Activated CD8-positive, alpha-beta memory T cell treated with anti-CD3 and anti-CD28 coated beads for 36 hours (primary cell): ENCODE results near the gene AK3. TPM values are rescaled to one million over a fixed set of nuclear protein-coding genes. Genes with fewer than 3 reads are reported as not detected.
"Not testable (repeated sequence)": the region's sequence is repeated elsewhere in the genome, so short reads cannot be mapped to it uniquely, and the experiment has no call there.

Source experiments
- CTCF ChIA-PET: fragments of 350-600 bp; sonication (Branson Sonifier 250); formaldehyde crosslinking; loops from one replicate; lab custom pipeline; 2021; ENCODE audit warnings: antibody characterized with exemption; lab: Charles Lee
- POLR2A ChIA-PET: fragments of 350-600 bp; sonication (Branson Sonifier 250); formaldehyde crosslinking; loops from one replicate; lab custom pipeline; 2021; ENCODE audit warnings: antibody characterized with exemption; lab: Charles Lee
- total RNA-seq, 2 experiments: library from RNA; stranded (reverse); gene quantifications; one replicate each; pipeline ENCODE4 v1.2.3, GENCODE V29; 2021

Gene AK3
- total RNA-seq, 2 experiments from 2014 or later: 33.1 to 33.2 TPM

DNA sequence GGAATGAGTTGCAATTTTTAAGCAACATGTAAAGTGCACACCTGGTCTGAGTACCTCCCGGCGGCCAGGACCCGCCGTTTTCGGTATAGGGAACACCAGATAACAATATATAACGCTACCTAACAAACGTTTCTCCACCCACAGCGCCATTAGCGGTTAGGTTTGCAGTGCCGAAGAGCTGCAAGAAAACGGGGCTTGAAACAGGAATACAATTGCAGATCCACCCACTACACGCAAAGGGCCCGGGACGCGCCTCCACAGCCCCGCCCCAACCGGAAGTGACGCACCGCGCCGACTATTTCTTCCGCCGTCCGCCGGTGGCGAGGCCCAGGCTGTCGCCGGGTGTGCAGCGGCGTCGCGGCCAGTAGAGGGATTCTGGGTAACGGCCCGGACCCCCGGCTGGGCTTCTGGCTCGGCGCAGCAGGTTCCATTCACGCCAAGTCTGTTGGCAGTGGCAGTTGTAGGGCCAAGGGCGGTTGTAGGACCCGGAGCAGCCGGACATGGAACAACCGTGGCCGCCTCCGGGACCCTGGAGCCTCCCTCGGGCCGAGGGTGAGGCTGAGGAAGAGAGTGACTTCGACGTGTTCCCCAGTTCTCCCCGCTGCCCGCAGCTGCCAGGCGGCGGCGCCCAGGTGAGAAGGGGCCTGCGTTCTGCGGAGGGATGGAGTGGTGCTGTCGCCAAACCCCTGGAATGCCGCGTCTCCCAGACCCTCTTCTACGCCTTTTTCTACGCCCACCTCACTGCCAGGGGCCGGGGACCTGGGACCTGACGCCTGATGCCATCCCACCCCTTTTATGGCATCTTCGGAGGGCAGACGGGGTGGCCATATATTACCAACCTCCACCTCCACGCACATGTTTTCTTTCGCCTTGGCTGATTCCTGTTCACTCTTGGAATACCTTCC lies 61.5 kb downstream of the AK3 start, which contains the start of gene CDC37L1:
Gene CDC37L1, plus strand, starts transcription at position 302 of the 905 bp plus-strand sequence. Its CDS starts 199 bp downstream, at position 501.
- POLR2A ChIA-PET: interaction anchor here (0.6 to 1.0 kb wide), 3 partner anchors 14 to 1152 kb away, joined by 3 to 9 read pairs (median 5); partner anchors contain the start of genes AK3 and SPATA6L
- CTCF ChIA-PET: interaction anchor here (1.0 kb wide), 1 partner anchor 73 kb away, joined by 3 read pairs; no protein-coding TSS in a partner anchor

DNA sequence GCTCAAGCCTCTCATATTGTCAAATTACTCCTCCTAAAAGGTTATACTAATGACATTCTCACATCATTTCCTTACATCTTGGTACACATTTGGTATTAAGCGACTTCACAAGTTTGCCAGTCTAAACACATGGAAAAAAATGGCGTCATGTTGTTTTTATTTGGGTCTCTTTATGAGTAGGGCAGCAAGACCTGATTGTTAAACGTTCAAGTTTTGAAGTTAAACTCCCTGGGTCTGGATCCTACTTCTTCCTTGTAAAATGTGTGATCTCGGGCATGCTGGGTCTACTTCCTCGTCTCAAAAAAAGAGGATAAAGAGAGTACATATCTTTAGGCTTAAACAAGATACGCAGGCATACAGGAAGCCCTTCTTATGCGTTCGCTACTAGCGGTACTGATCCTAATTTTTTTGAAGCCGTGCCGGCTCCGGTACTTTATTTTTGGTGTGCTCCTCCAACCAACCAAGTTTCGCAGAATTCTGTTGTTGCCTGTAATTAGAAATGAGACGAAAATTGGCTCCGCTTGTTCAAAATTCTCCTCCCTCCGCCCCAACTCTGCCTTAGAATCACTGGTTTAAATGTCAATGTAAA lies 62.2 kb downstream of the AK3 start:
- ChIA-PET POLR2A (interaction anchor here (1.0 kb wide), 2 partner anchors 13 to 62 kb away, joined by 5 to 9 read pairs; partner anchors contain the start of genes AK3 and SPATA6L), CTCF (interaction anchor here (1.0 kb wide), 1 partner anchor 74 kb away, joined by 3 read pairs; no protein-coding TSS in a partner anchor)

DNA sequence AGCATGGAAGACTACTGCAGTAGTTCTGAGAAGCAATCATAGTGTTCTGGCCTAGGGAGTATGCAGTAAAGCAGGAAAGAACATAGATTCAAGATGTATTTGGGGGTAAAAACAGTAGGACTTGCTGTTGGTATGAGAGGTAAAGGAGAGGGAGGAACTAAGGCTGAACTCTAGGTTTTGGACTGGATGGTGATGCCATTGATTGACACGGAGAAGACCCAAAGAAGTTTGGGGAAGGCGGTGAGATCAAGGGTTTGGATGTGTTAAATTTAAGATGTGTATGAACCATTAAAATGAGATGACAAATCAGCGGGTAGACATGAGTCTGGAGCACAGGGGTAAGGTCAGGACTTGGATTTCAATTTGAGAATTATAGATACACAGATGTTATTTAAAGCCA lies 63.6 kb downstream of the AK3 start:
- CTCF ChIA-PET: interaction anchor here (1.2 kb wide), 1 partner anchor 63 kb away, joined by 3 read pairs; the partner anchor contains the start of gene AK3
- POLR2A ChIA-PET: no interaction called here

DNA sequence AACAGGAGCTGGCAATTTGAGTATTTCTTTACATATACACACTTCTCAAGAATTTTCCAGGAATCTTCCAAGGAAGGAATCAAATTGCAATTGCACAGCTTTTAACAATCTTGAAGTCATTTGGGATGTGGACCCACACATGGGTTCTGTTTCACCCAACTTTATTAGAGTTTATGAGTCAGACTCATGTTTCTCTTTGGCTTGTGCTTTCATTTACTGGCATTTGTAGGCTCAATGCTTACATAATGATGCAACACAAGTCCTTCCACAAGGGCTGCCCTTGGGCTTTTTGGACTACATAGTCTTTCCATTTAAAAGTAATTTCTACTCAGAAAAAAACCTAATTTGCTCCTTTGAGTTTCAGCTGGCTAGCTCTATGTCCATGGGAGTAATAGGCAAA lies 66.2 kb downstream of the AK3 start:
- POLR2A ChIA-PET: no interaction called here
- CTCF ChIA-PET: no interaction called here

DNA sequence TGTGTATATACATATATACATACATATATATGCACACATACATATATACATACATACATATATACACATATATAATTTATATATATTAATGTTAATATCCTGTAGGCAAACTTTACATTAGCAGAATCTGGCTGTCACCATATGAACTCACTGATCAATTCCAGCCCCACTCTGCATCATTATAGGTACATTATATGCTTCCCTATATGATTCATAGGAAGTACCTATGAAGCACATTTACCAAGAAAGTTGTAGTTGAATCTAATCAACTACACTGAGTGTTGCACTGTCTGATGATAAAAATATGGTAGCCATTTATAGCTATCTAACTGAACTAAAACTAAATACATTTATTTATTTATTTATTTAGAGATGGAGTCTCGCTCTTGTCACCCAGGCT lies 69.3 kb downstream of the AK3 start:
- ChIA-PET POLR2A (no interaction called here), CTCF (no interaction called here)

DNA sequence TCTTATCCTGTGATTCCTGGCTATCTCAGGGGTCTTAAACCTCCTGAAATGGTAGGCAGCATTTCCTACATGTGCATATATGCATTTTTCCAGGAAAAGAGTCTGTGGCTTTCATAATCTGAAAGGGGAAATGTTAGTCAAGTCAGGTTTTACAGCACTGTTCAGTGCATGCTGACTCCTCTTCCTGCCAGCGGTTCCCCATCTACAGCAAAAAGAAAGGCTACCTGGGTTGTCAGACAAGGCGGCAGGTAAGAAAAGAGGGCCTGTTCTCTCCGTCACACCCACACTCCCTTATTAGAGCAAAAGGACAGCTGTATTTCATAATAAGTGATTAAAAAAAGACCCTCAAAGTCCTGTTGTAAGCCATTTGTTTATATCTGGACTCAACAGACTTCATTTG lies 70.4 kb downstream of the AK3 start:
- ChIA-PET CTCF (interaction anchor here (0.6 to 1.6 kb wide), 2 partner anchors 10 to 84 kb away, joined by 3 to 5 read pairs; no protein-coding TSS in a partner anchor), POLR2A (no interaction called here)

DNA sequence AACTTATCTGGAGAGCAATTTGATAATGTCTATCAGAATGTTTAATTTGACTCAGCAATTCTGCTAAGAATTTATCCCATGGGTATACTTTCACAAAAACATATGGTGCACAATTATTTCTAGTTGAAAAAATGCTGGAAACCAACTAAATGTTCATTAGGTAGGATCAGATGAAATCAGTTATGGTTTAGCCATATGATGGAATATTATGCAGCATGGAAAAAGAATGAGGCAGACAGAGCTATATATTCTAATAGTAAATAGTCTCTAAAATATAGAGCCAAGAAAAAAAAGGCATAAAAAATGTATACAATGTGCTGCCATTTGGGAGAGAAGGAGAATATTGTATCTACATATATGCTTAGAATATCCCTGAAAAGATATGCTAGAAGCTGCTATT lies 71.1 kb downstream of the AK3 start:
- CTCF ChIA-PET: interaction anchor here (1.6 kb wide), 1 partner anchor 11 kb away, joined by 5 read pairs; no protein-coding TSS in a partner anchor
- POLR2A ChIA-PET: no interaction called here

DNA sequence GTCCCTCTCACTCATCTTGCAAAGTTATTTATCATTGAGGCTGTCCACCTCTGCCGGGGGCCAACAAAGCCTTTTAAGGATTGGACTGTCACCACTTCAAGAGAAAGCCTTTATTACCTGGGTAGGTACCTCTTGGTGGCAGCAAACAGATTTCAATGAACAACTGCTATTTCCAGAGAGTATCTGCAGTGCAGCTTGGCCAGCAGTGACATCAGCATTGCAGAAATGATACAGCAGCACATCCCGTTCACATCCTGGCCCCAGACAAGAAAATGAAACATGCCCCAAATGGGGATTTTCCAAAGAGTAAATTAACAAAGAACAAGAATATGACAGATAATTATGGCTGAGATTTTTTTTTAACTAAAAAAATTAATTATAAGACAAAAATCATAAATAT lies 72.4 kb downstream of the AK3 start:
- ChIA-PET CTCF (no interaction called here), POLR2A (no interaction called here)

DNA sequence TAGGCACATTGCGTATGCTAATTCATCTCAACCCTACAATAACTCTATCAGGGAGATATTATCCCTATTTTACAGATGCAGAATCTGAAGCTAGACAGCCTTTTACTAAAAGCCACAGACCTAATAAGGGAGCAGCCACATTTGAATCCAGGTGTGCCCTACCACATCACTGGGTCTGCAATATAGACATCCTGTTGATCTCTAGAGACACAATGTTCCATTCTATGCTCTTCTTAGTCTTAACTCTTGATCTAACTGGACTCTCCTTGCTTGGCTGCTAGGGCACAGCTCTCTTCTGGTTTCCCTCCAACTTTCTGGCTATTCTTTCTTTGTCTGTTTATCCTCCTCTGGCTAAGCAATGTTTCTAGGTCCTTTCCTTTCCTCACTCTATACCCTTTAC lies 73.3 kb downstream of the AK3 start:
- CTCF ChIA-PET: interaction anchor here (0.6 kb wide), 1 partner anchor 91 kb away, joined by 4 read pairs; no protein-coding TSS in a partner anchor
- POLR2A ChIA-PET: no interaction called here

DNA sequence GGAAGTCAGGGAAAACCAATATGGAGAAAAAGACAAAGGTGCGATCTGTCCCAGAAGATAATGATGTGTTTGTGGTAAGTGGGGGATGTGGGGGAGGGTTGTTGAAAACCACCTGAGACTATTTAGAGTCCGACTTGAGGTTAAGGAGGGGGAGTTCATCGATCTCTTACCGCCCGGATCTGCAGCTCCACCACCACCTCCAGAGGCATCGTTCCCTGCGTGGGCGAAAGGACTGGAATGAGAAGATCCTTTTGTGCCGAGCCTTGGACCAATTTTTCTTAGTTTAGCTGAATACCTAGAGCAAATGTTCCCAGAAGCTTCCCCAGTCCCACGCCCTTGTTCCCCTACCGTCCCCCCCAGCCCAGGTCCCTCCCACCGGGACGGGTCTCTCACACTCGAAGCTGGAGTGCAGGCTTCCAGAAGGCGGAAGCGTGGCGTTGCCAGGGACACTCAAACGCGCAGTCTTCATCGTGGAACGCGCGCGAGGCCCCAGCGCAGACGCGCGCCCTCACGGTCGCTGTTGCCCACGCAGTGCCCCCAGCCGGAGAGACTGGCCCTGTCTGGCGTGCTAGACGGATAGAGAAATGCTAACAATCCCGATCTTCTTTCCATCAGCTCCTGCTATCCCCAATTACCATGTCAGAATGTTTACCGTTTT lies 74.8 kb downstream of the AK3 start, which contains the start of gene SPATA6L:
Gene SPATA6L, minus strand, starts transcription at position 439 of the 658 bp plus-strand sequence. Its CDS starts 230 bp downstream, at position 209.
- CTCF ChIA-PET: no interaction called here
- POLR2A ChIA-PET: interaction anchor here (0.7 to 1.8 kb wide), 3 partner anchors 13 to 756 kb away, joined by 3 to 9 read pairs (median 4); partner anchors contain the start of genes AK3 and CDC37L1

DNA sequence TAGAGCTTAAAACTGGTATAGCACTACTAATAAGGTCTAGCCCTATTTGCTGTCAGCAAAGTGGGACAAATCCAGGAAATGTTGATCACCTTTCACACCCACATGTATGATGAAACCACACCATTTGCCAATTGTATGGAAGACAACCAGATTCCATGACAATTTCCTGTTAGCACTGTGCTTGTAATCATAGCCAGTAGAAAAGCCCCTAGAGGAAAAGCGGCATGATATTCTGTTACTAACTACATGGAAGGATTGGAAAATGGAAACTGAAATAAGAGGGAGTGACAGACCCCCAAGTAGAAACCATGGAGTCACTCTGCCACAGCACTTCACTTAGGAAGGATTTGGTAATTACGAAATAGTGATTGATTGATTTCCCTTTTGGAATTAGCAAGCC lies 75.6 kb downstream of the AK3 start:
- CTCF ChIA-PET: interaction anchor here (1.0 kb wide), 1 partner anchor 72 kb away, joined by 3 read pairs; no protein-coding TSS in a partner anchor

DNA sequence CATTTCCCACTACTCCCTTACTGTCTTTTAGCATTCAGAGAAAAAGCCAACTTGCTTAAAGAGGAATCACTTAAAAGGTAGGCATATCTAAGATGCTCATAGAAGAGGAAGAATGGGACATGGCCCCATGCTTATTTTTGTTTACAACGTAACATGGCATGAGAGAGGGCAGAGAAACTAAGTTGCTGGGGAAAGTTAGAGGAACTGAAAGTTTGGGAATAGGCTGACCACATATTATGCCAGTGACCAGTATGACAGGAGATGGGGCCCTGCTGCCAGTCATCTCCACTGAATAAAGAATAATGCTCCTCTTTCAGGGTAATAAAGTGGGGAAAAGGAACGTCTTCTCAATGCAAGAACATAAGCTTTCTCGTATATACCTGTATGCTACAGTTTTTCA lies 77.0 kb downstream of the AK3 start:
- ChIA-PET POLR2A (no interaction called here), CTCF (no interaction called here)

More for the DNA sequence above, 75.6 kb downstream of the AK3 start:
- POLR2A ChIA-PET: interaction anchor here (0.7 to 1.8 kb wide), 3 partner anchors 14 to 757 kb away, joined by 3 to 9 read pairs (median 4); partner anchors contain the start of genes AK3 and CDC37L1

DNA sequence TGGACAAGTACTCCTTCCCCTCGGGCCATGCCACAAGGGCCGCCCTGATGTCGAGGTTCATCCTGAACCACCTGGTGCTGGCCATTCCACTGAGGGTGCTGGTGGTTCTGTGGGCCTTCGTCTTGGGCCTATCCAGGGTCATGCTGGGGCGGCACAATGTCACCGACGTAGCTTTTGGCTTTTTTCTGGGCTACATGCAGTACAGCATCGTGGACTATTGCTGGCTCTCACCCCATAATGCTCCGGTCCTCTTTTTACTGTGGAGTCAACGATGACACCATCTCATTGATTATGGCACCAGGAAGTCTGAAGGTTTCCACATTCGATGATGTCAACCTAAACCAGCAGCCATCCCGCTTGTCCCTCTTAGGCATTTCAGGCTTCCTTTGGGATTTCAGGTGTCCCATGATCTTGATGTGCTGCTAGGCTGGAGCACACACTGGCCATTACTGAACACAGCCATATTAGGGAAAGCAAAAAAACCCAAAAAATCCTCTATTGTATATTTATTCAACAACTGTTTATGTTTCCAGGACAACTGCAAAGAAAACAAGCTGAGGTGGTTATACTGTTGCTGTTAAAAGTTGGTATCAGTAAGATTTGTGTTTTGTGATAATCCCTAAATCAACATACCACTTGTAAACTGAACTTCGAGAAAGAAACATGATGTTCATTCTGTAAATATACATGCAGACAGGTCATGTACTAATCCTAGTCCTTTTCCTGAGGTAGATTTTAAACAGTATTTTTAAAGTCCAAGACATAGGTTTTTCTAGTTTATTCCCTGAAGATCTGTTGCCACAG lies 77.8 kb downstream of the AK3 start:
- ChIA-PET POLR2A (no interaction called here), CTCF (interaction anchor here (1.0 kb wide), 1 partner anchor 28 kb away, joined by 4 read pairs; no protein-coding TSS in a partner anchor)

DNA sequence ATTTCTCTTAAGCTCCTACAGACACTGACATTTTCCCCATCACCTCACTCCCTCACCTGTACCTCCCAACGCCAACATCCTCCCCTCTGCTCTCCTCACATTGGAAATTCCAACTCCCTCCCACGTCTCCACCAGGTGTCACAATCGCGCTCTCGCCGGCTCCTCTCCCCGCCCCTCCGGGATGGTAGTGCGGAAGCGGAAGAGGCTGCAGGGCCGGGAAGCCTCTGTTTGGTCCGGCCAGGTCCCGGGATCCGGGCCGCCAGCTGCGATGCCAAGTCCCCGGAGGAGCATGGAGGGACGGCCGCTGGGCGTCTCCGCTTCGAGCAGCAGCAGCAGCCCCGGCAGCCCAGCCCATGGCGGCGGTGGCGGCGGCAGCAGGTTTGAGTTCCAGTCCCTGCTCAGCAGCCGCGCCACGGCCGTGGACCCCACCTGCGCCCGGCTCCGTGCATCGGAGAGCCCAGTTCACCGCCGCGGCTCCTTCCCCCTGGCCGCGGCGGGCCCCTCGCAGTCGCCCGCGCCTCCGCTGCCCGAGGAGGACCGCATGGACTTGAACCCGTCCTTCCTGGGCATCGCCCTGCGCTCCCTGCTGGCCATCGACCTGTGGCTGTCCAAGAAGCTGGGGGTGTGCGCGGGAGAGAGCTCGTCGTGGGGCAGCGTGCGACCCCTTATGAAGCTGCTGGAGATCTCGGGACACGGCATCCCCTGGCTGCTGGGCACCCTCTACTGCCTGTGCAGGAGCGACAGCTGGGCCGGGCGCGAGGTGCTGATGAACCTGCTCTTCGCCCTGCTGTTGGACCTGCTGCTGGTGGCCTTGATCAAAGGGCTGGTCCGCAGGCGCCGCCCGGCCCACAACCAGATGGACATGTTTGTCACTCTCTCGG lies 78.7 kb downstream of the AK3 start, which contains the start of gene PLPP6:
Gene PLPP6, plus strand, starts transcription at position 187 of the 881 bp plus-strand sequence. Its CDS starts 82 bp downstream, at position 269.
- CTCF ChIA-PET: interaction anchor here (1.0 kb wide), 1 partner anchor 29 kb away, joined by 4 read pairs; no protein-coding TSS in a partner anchor
- POLR2A ChIA-PET: interaction anchor here (1.5 kb wide), 1 partner anchor 78 kb away, joined by 4 read pairs; the partner anchor contains the start of gene AK3

DNA sequence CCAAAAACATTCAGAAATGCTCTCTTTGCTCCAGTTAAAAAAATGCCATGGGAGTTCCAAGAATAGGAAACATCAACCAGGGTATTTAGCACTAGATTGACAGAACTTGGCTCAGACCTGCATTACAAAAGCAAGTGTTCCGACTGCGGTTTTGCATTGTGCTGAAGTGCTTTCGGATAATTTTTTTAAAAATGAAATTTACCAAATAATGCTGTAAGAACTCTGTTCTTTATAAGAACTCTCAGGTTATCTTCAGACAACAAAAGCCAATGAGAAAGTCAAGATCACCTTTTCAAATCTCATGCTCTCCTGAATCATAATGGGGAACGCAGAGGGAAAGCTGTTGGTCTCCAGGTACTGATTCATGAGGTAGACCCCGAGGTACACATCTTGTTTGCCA lies 79.4 kb downstream of the AK3 start:
- CTCF ChIA-PET: no interaction called here
- POLR2A ChIA-PET: interaction anchor here (1.5 kb wide), 1 partner anchor 79 kb away, joined by 4 read pairs; the partner anchor contains the start of gene AK3

DNA sequence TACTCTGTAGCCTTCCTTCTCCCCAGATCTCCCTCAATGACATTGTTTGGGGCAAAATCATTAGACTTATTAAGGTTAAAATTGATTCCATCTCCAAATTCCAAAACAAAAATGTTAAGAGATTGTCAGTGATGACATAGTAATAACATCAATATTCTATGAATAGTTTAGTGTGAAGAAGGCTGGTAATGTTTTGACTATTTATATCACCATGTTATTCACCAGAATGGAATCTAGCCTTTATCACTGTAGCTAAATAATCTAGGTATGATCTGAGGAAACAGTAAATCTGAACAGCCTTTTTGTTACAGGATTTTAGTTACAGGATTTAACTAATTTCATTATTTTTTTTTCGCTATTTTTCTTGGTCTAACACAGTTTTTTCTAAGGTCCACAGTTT lies 79.8 kb downstream of the AK3 start:
- CTCF ChIA-PET: no interaction called here
- POLR2A ChIA-PET: interaction anchor here (1.5 kb wide), 1 partner anchor 79 kb away, joined by 4 read pairs; the partner anchor contains the start of gene AK3

DNA sequence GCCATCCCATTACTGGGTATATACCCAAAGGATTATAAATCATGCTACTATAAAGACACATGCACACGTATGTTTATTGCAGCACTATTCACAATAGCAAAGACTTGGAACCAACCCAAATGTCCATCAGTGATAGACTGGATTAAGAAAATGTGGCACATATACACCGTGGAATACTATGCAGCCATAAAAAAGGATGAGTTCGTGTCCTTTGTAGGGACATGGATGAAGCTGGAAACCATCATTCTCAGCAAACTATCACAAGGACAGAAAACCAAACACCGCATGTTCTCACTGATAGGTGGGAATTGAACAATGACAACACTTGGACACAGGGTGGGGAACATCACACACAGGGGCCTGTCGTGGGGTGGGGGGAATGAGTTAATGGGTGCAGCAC lies 80.3 kb downstream of the AK3 start:
- POLR2A ChIA-PET: interaction anchor here (1.5 kb wide), 1 partner anchor 80 kb away, joined by 4 read pairs; the partner anchor contains the start of gene AK3

More for the DNA sequence above, 80.3 kb downstream of the AK3 start:
- CTCF ChIA-PET: not testable (repeated sequence)
